ENCODE data around the gene ABR.

GRCh38 chr17:1120596-1121441 is 59.0 kb downstream of the ABR start:
- no peak for TF ChIP-seq CTCF (IDR thresholded peaks at IDR 0.05; ENCODE audit: low read depth, low read length)
- TF ChIP-seq POLR2A (IDR thresholded peaks at IDR 0.05; ENCODE audit: extremely low read depth, insufficient read length) = no peak
- no peak for TF ChIP-seq MYC (IDR thresholded peaks at IDR 0.05; ENCODE audit: low read depth, low read length)

All from NB4 (cell line).